Measurements from ENCODE around the gene BMP8B. TPM values are rescaled to one million over a fixed set of nuclear protein-coding genes. Genes with fewer than 3 reads are reported as not detected.
"Not testable (repeated sequence)": the region's sequence is repeated elsewhere in the genome, so short reads cannot be mapped to it uniquely, and the experiment has no call there.

Gene BMP8B
- total RNA-seq, 4 donors from 2014 or later, result 0.46 to 1.3 TPM; not detected in 2

DNA sequence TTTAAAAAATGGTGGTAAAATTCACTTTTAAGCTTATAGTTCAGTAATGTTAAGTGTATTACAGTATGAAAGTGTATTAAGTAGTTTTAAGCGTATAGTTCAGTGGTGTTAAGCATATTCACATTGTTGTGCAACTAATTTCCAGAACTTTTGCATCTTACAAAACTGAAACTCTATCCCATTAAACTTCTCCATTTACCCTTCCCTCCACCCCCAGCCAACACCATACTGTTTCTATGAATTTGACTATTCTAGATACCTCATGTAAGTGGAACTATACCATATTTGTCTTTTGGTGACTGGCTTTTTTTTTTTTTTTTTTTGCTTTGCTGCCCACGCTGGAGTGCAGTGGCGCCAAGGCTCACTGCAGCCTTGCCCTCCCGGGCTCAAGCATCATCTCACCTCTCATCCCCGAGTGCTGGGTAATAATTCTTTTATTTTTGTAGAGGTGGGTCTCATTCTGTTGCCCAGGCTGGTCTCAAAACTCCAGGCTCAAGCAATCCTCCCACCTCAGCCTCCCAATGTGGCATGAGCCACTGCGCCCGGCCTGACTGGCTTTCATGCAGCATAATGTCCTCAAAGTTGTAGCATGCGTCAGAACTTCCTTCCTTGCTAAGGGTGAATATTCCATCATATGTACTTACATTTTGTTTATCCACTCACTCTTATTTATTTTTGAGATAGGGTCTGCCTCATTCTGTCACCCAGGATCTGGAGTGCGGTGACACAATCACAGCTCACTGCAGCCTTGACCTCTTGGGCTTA is 45.1 kb upstream of the BMP8B start:
- Histone ChIP-seq H3K27me3 (no peaks in the 10 kb centered on the region), H3K27ac (no peak overlapping the region), H3K4me1 (no peaks in the 10 kb centered on the region), H3K9me3 (no peaks in the 10 kb centered on the region), H3K36me3 (no peaks in the 10 kb centered on the region), H3K4me3 (no peak overlapping the region)
- TF ChIP-seq, protein P1, sequence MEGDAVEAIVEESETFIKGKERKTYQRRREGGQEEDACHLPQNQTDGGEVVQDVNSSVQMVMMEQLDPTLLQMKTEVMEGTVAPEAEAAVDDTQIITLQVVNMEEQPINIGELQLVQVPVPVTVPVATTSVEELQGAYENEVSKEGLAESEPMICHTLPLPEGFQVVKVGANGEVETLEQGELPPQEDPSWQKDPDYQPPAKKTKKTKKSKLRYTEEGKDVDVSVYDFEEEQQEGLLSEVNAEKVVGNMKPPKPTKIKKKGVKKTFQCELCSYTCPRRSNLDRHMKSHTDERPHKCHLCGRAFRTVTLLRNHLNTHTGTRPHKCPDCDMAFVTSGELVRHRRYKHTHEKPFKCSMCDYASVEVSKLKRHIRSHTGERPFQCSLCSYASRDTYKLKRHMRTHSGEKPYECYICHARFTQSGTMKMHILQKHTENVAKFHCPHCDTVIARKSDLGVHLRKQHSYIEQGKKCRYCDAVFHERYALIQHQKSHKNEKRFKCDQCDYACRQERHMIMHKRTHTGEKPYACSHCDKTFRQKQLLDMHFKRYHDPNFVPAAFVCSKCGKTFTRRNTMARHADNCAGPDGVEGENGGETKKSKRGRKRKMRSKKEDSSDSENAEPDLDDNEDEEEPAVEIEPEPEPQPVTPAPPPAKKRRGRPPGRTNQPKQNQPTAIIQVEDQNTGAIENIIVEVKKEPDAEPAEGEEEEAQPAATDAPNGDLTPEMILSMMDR (IDR thresholded peaks at IDR 0.05), result no peak
- no peak for TF ChIP-seq POLR2A (IDR thresholded peaks at IDR 0.05)
- no peak for DNase-seq
- intact Hi-C loops (cut with DNase I; ENCODE audit: low total_unique reads), result no loop called here

DNA sequence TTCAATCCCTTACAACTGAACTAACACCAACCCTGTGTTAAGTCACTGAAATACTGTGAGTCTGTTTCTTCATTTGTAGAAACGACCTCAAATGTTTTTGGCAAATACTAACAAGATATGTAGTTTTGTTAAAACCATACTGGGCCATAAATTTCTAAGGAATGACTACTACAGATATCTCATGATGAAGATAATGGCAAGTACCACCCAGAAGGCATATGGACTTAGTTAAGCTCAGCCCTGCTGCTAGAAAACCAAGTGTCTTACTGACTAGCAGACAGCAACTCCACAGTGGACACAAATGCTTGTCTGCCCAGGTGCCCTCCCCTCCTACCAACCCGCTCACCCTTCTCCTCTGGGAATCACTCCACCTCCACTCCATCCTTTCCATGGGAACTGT is 44.5 kb upstream of the BMP8B start:
- Histone ChIP-seq H3K9me3 (no peaks in the 10 kb centered on the region), H3K4me1 (no peaks in the 10 kb centered on the region), H3K36me3 (no peaks in the 10 kb centered on the region), H3K4me3 (no peak overlapping the region), H3K27me3 (no peaks in the 10 kb centered on the region), H3K27ac (no peak overlapping the region)
- TF ChIP-seq POLR2A (IDR thresholded peaks at IDR 0.05), result no peak
- TF ChIP-seq, protein P1 (IDR thresholded peaks at IDR 0.05), result no peak
- DNase-seq, result no peak
- intact Hi-C loops (cut with DNase I; ENCODE audit: low total_unique reads), result no loop called here

DNA sequence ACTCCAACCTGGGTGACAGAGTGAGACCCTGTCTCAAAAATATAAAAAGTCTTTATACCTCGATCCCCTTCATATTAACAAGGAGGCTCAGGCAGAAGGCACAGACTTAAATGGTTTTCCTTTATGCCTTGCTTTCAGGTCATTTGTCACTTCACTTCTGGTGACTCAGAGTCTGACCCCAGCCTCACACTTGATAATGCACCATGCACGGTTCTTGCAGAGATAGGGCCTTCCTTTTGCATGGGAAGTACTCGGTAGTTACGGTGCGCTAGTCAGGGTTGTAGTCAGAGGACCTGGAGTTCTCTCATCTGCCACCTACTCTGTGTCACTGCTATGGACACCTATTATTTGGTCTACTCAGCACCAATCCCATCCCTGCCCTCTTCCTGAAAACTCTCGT is 43.6 kb upstream of the BMP8B start:
- no peaks in the 10 kb centered on the region for H3K9me3 ChIP-seq
- no peaks in the 10 kb centered on the region for H3K36me3 ChIP-seq
- H3K4me1 ChIP-seq, result no peaks in the 10 kb centered on the region
- DNase-seq, result no peak
- intact Hi-C loops (cut with DNase I; ENCODE audit: low total_unique reads), result no loop called here
- H3K27me3 ChIP-seq, result no peaks in the 10 kb centered on the region
- H3K27ac ChIP-seq, result no peak overlapping the region
- no peak overlapping the region for H3K4me3 ChIP-seq
- TF ChIP-seq, protein P1 (IDR thresholded peaks at IDR 0.05), result no peak
- TF ChIP-seq POLR2A (IDR thresholded peaks at IDR 0.05), result no peak

DNA sequence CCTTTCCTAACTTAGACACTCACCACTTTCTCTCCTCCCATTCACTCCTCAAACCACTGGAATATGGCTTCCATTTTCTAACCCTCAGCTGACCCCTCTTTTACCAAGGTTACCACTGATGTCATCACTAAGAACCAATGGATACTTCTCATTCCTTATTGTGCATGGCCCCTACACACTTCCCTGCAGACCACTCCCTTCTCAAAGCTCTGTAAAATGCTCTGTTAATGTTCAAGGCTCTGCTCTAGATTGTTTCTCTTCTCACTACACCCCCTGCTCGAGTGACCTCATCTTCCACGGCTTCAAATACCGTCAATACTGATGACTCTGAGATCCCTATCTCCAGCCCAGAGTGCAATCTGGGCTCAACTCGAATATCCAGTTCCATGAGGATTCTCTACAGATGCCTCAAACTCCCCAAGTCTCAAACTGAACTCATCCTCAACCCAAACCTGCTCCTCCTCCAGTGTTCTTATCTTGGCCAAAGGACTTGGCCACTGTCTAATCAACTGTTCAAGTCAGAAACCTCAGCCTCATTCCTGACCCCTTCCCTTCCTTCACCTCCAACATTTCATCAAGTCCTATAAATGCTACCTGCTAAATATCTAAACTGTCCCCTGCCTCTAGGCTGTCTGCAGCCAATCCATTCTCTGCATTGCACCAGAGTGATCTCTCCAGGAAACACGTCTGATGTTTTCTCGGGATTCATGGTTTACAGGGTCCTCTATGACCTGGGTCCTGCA is 41.3 kb upstream of the BMP8B start:
- TF ChIP-seq, protein P1 (IDR thresholded peaks at IDR 0.05), result no peak
- intact Hi-C loops (cut with DNase I; ENCODE audit: low total_unique reads), result no loop called here
- H3K4me1 ChIP-seq, result no peaks in the 10 kb centered on the region
- DNase-seq, result no peak
- H3K9me3 ChIP-seq, result no peaks in the 10 kb centered on the region
- no peak overlapping the region for H3K27ac ChIP-seq
- no peaks in the 10 kb centered on the region for H3K27me3 ChIP-seq
- H3K4me3 ChIP-seq, result no peak overlapping the region
- no peaks in the 10 kb centered on the region for H3K36me3 ChIP-seq

DNA sequence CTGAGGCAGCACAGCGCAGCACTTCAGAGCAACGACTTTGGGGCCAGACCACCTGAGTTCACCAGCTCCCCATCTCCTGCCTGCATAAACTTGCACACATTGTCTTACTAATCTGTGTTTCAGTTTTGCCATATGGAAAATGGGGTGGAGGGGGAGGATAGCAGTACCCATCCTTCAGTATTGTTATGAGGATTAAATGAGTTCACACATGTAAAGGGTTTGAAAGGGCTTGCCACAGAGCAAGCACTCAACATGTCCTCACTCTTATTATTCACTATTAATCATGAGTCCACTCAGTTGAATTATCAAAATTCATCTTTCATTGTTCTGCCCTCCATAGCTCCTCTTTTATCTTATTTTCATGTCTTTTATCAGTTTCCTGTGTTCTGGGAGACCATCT is 40.1 kb upstream of the BMP8B start:
- no peaks in the 10 kb centered on the region for H3K4me1 ChIP-seq
- intact Hi-C loops (cut with DNase I; ENCODE audit: low total_unique reads), result no loop called here
- H3K36me3 ChIP-seq, result no peaks in the 10 kb centered on the region
- no peak overlapping the region for H3K27ac ChIP-seq
- no peak for DNase-seq
- H3K9me3 ChIP-seq, result no peaks in the 10 kb centered on the region
- H3K27me3 ChIP-seq, result no peaks in the 10 kb centered on the region
- TF ChIP-seq, protein P1 (IDR thresholded peaks at IDR 0.05), result no peak
- no peak for TF ChIP-seq POLR2A (IDR thresholded peaks at IDR 0.05)
- no peak overlapping the region for H3K4me3 ChIP-seq

DNA sequence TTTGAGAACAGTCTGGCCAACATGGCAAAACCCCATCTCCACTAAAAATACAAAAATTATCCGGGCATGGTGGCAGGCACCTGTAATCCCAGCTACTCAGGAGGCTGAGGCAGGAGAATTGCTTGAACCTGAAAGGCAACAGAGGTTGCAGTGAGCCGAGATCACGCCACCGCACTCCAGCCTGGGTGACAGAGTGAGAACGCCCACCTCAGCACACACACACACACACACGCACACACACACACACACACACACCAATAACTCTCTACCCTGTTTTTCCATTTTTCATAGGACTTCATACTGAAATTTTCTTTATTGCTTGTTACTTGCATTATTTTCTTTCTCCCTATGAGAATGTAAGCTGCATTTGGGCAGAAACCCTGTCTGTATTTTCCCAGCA is 39.6 kb upstream of the BMP8B start:
- H3K36me3 ChIP-seq; H3K4me1 ChIP-seq; H3K27ac ChIP-seq; H3K4me3 ChIP-seq; H3K9me3 ChIP-seq; DNase-seq; intact Hi-C loops (cut with DNase I; ENCODE audit: low total_unique reads); H3K27me3 ChIP-seq: not testable (repeated sequence)
